Measurements from ENCODE around the gene HBM. TPM values are rescaled to one million over a fixed set of nuclear protein-coding genes. Genes with fewer than 3 reads are reported as not detected.

Gene HBM
- not detected in 2 replicates for total RNA-seq

DNA sequence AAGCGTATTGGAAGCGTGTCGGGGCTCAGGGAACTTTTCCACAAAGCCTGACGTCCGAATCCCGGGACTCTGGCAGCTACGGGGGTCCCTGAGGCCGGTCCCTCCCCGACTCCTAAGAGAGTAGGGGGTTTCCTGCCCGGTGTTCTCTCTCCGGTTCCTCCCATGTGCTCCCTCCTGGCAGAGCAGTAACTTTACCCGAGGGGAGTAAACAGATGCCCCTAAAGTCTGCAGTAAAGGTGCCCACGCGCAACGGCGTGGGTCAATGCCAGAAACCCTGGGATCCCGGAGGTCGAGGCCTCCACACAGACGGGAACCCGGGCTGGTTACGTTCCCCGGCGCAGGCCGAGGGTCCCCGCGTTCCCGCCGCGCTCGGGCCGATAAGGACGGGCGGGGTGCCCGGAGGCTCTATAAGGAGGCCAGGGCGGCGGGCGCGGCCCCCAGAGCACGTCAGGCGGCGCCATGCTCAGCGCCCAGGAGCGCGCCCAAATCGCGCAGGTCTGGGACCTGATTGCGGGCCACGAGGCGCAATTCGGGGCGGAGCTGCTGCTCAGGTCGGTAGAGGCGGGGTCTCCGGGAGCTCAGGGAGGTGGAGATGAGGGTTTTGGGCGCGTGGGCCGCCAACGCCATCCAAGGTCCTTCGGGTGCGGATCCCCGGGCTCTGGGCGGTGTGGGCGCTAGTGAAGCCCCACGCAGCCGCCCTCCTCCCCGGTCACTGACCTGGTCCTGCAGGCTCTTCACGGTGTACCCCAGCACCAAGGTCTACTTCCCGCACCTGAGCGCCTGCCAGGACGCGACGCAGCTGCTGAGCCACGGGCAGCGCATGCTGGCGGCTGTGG lies at the start of gene HBM:
TSS of gene HBM (plus strand) at position 440 of the 836 bp plus-strand sequence. CDS start at position 460, 20 bp downstream.

DNA sequence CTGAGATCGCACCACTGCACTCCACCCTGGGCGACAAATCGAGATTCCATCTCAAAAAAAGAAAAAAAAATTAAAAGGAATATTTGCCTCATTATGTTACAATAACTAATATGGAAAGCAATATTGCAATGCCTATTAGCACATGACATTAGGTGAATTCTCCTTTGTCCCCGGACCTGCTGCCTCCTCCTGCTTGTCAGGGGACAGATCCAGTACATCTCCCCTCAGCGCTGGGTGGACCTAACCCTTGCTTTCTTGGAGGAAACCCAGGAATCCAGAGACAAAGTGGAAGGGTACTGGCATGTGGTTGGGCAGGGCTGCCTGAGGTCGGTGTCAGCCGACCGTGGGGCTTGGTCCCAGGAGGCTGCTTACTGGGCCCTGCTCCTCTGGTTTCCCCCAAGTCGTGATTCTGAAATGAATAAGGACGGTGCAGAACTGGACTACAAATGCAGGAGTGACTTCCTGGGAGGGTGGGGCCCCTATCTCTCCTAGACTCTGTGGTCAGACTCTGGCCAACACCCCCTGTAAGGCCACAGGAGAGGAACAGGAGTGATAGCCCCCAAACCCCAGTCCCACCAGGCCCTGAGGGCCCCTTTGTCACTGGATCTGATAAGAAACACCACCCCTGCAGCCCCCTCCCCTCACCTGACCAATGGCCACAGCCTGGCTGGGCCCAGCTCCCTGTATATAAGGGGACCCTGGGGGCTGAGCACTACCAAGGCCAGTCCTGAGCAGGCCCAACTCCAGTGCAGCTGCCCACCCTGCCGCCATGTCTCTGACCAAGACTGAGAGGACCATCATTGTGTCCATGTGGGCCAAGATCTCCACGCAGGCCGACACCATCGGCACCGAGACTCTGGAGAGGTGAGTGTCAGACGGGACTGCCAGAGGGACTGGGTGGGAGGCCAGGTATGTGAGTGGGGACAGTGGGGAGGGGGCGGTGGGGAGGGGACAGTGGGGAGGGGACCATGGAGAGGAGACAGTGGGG lies 13.3 kb upstream of the HBM start, which contains the start of gene HBZ:
TSS of gene HBZ (plus strand) at position 504 of the 988 bp plus-strand sequence. CDS start at position 770, 266 bp downstream.

DNA sequence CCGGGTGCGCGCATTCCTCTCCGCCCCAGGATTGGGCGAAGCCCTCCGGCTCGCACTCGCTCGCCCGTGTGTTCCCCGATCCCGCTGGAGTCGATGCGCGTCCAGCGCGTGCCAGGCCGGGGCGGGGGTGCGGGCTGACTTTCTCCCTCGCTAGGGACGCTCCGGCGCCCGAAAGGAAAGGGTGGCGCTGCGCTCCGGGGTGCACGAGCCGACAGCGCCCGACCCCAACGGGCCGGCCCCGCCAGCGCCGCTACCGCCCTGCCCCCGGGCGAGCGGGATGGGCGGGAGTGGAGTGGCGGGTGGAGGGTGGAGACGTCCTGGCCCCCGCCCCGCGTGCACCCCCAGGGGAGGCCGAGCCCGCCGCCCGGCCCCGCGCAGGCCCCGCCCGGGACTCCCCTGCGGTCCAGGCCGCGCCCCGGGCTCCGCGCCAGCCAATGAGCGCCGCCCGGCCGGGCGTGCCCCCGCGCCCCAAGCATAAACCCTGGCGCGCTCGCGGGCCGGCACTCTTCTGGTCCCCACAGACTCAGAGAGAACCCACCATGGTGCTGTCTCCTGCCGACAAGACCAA lies 6.7 kb downstream of the HBM start, which contains the start of gene HBA2:
TSS of gene HBA2 (plus strand) at position 503 of the 568 bp plus-strand sequence. CDS start at position 540, 37 bp downstream.

DNA sequence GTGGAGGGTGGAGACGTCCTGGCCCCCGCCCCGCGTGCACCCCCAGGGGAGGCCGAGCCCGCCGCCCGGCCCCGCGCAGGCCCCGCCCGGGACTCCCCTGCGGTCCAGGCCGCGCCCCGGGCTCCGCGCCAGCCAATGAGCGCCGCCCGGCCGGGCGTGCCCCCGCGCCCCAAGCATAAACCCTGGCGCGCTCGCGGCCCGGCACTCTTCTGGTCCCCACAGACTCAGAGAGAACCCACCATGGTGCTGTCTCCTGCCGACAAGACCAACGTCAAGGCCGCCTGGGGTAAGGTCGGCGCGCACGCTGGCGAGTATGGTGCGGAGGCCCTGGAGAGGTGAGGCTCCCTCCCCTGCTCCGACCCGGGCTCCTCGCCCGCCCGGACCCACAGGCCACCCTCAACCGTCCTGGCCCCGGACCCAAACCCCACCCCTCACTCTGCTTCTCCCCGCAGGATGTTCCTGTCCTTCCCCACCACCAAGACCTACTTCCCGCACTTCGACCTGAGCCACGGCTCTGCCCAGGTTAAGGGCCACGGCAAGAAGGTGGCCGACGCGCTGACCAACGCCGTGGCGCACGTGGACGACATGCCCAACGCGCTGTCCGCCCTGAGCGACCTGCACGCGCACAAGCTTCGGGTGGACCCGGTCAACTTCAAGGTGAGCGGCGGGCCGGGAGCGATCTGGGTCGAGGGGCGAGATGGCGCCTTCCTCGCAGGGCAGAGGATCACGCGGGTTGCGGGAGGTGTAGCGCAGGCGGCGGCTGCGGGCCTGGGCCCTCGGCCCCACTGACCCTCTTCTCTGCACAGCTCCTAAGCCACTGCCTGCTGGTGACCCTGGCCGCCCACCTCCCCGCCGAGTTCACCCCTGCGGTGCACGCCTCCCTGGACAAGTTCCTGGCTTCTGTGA lies 11.0 kb downstream of the HBM start, which contains the start of gene HBA1:
TSS of gene HBA1 (plus strand) at position 204 of the 906 bp plus-strand sequence. CDS start at position 241, 37 bp downstream.

DNA sequence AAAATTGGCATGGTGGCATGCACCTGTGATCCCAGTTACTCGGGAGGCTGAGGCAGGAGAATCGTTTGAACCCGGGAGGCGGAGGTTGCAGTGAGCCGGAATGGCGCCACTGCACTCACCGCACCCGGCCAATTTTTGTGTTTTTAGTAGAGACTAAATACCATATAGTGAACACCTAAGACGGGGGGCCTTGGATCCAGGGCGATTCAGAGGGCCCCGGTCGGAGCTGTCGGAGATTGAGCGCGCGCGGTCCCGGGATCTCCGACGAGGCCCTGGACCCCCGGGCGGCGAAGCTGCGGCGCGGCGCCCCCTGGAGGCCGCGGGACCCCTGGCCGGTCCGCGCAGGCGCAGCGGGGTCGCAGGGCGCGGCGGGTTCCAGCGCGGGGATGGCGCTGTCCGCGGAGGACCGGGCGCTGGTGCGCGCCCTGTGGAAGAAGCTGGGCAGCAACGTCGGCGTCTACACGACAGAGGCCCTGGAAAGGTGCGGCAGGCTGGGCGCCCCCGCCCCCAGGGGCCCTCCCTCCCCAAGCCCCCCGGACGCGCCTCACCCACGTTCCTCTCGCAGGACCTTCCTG lies 14.4 kb downstream of the HBM start, which contains the start of gene HBQ1:
TSS of gene HBQ1 (plus strand) at position 359 of the 575 bp plus-strand sequence. CDS start at position 387, 28 bp downstream.

Other genes with a start within 250 kb of the HBM start
- 7.9 and 8.2 TPM in 2 replicates for gene POLR3K, start 112.4 kb upstream of the HBM start, total RNA-seq
- 55.0 and 59.3 TPM in 2 replicates for gene SNRNP25, start 112.2 kb upstream of the HBM start, total RNA-seq
- gene RHBDF1, start 93.3 kb upstream of the HBM start, total RNA-seq, result 28.2 and 34.0 TPM in 2 replicates
- gene MPG, start 87.8 kb upstream of the HBM start, total RNA-seq, result 166 and 188 TPM in 2 replicates
- gene NPRL3, start 27.3 kb upstream of the HBM start, total RNA-seq, result 12.9 and 14.4 TPM in 2 replicates
- gene HBZ, start 13.3 kb upstream of the HBM start, total RNA-seq, result not detected in 2 replicates
- gene HBA2, start 6.9 kb downstream of the HBM start, total RNA-seq, result 1.6 and 1.7 TPM in 2 replicates
- not detected in 2 replicates for gene HBA1, start 10.7 kb downstream of the HBM start, total RNA-seq
- 1.2 and 1.9 TPM in 2 replicates for gene HBQ1, start 14.5 kb downstream of the HBM start, total RNA-seq
- 25.6 and 38.5 TPM in 2 replicates for gene LUC7L, start 63.5 kb downstream of the HBM start, total RNA-seq
- gene FAM234A, start 68.8 kb downstream of the HBM start, total RNA-seq, result 76.9 and 86.8 TPM in 2 replicates
- gene RGS11, start 110.0 kb downstream of the HBM start, total RNA-seq, result 0.17 and 0.30 TPM in 2 replicates
- gene ARHGDIG, start 114.6 kb downstream of the HBM start, total RNA-seq, result not detected in 2 replicates
- 0.17 and 0.45 TPM in 2 replicates for gene PDIA2, start 117.2 kb downstream of the HBM start, total RNA-seq
- 18.0 and 19.0 TPM in 2 replicates for gene AXIN1, start 186.7 kb downstream of the HBM start, total RNA-seq
- 186 and 196 TPM in 2 replicates for gene MRPL28, start 204.6 kb downstream of the HBM start, total RNA-seq
- 41.5 and 49.5 TPM in 2 replicates for gene PGAP6, start 216.0 kb downstream of the HBM start, total RNA-seq
- gene NME4, start 231.2 kb downstream of the HBM start, total RNA-seq, result 158 and 175 TPM in 2 replicates
- 21.5 and 24.1 TPM in 2 replicates for gene DECR2, start 235.9 kb downstream of the HBM start, total RNA-seq

Measured in bronchus fibroblast of lung (primary cell).